Body of pancreas (tissue), 4 donors: ENCODE results near the gene MYO5C.

Experiments used
- POLR2A ChIP-seq, 3 donors: fragments of 450-650 bp; IDR thresholded peaks; one replicate each; pipeline ENCODE4 v1.6.1; 2016; ENCODE audit warnings: antibody characterized with exemption in 3 of 3, mild to moderate bottlenecking in 2 of 3
- TF ChIP-seq, protein P1 (sequence below), 7 experiments: fragments of 450-650 bp in 4 of 7; fragments of 200-600 bp in 3 of 7; sonication (generic) in 3 of 7; IDR thresholded peaks; one replicate each; pipeline ENCODE4 v1.5.1; 2016 to 2019; ENCODE audit warnings: antibody characterized with exemption in 7 of 7

DNA sequence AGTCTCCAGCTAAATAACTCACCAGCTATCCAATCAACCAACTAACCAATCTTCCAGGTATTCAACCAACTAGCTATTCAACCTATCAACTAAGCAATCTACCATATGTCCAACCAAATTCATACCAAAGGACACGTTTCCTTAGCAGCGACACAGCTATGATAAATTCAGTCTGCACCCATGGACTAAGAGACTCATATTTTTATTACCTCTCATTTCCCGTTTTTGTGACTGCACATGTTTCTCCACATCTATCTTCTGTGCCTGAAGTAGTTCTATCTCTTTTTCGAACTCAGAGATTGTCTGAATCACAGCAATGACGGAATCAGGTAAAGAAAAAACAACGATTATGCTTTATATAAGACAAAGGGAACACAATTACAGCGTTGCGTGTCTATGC, 70.4 kb downstream of the MYO5C start:
- no peak for TF ChIP-seq POLR2A (IDR thresholded peaks at IDR 0.05)
- TF ChIP-seq, protein P1, sequence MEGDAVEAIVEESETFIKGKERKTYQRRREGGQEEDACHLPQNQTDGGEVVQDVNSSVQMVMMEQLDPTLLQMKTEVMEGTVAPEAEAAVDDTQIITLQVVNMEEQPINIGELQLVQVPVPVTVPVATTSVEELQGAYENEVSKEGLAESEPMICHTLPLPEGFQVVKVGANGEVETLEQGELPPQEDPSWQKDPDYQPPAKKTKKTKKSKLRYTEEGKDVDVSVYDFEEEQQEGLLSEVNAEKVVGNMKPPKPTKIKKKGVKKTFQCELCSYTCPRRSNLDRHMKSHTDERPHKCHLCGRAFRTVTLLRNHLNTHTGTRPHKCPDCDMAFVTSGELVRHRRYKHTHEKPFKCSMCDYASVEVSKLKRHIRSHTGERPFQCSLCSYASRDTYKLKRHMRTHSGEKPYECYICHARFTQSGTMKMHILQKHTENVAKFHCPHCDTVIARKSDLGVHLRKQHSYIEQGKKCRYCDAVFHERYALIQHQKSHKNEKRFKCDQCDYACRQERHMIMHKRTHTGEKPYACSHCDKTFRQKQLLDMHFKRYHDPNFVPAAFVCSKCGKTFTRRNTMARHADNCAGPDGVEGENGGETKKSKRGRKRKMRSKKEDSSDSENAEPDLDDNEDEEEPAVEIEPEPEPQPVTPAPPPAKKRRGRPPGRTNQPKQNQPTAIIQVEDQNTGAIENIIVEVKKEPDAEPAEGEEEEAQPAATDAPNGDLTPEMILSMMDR (IDR thresholded peaks at IDR 0.05), result no peak
